ENCODE measurements around the gene CD37.
"Not testable (repeated sequence)": the region's sequence is repeated elsewhere in the genome, so short reads cannot be mapped to it uniquely, and the experiment has no call there.

CD37 gene

GRCh38 chr19:49348305-49349189, 13.3 kb downstream of the CD37 start:
- DNase-seq = no peak

DNA sequence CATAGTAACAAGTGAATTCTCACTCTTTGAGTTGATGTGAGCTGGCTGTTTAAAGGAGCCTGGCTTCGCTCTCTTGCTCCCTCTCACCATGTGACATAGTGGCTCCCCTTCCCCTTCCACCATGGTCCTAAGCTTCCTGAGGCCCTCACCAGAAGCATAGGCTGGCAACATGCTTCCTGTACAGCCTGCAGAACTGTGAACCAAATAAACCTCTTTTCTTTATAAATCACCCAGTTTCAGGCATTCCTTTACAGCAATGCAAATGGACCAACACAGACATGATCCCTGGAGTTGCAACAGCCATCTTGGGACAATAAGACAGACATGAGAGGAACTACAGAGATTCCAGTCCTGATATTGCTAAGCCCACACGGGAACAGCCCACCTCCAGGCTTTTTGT, 14.4 kb downstream of the CD37 start:
- no peak for DNase-seq

DNA sequence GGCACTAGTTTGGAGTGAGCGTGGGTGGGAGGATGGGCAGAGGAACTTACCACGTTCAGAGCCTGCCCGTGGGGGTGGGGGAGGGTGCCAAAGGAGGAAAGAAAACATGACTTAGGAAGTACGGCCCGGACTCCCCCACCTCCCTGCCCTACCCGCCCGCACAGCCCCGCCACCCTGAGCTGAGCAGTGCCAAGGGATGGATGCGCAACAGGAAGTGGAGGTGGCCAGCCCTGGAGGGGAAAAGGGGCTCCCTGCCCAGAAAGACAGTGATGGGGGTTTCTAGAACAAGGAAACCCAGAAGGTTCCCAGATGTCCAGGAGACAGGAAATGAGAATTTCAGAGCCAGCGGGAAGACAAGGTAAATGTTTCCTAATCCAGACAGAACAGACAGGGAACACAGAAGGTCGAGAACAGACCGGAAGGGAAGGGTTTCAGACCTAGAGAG, 20.7 kb downstream of the CD37 start:
- no peak for DNase-seq

GRCh38 chr19:49356382-49356781, 21.2 kb downstream of the CD37 start:
- DNase-seq = no peak

DNA sequence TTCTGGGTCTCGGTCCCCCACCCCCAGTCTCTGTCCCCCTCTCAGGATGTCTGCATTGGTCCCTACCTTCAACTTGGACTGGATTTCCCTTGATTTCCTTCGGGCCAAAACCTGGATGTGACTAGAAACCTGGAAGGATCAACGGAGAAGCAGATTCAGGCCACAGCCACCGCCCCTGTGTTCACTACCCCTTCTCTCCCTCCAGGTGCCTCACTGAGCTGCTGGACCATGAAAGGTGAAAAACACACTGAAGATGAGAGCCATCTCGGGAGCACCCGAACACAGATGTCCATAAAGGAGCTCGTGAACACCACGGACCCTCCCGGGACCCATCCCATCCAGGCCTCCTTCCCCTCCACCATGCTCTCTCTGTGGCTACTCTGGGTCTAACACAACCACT, 22.0 kb downstream of the CD37 start:
- DNase-seq = no peak

DNA sequence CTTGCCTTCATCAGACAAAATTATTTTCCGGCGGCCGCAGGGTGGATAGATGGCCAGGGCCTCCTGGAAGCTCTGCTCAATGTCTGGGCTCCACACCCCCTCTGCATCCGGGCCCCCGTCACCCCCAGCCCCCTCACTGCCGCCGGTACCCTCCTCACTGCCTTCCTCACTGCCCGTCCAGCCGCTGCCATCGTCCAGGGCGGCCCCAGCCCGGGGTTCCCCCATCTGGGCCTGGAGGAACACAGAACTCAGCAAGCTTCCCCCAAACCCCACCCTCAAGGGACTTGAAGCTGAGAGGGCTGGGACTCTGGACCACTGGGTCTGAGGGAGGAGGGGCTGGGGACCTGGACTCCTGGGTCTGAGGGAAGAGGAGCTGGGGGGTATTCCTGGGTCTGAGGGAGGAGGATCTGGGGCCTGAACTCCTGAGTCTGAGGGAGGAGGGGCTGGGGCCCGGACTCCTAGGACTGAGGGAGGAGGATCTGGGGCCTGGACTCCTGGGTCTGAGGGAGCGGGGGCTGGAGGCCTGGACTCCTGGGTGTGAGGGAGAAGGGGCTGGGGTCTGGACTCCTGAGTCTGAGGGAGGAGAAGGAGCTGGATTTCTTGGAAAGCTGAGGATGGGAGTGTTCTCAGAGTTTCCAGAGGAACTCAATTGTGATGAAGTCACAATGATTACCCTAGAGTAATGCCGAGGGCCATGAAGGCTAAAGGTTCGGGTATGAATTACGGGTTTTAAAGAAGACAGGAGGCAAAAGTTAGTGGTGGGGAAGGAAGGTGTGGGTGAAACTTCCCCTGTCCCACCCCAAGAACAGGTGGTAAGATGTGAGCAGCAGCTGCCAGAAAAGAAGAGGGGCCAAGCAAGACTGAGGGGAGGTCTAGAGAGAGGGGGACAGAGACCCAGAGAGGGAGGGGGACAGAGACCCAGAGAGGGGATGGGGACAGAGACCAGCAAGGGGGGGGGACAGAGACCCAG, 24.9 kb downstream of the CD37 start:
- DNase-seq = no peak

DNA sequence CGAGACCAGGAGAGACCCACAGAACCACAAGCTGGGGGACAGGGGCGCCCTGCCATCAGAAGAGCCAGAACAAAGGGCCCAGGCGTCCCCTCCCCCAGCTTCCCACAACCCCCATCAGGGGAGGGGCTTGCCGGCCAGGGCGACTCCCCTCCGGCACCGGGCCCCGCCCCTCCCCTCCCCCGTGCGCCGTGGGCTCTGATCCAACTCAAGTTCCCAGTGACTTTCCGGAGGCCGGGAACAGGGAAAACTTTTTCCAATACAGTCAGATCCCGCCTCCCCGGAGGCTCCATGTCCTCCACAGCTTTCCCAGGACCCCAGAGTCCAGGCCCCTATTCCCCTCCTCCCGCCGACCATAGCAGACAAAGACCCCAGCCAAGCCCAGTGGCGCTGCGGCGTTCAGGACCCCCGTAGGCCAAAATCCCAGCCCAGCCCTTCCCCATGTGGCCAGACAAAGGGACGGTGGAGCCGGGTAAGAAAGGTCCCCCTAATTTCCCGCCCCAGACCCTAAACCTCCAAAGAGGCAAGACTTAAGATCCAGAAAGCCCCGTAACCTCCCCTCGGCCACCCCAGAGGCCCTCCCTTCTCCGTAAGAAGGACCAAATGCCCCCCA, 26.3 kb downstream of the CD37 start:
- DNase-seq = no peak

- no peak for DNase-seq
These were observed 27.1 kb downstream of the CD37 start, which contains the start of gene TEAD2 for GRCh38 chr19:49362048-49362928. TEAD2 (minus strand) TSS chr19:49362416; CDS start chr19:49360075, 2,341 bp downstream.

GRCh38 chr19:49362929-49363267, 27.7 kb downstream of the CD37 start:
- DNase-seq = no peak

GRCh38 chr19:49363268-49364082, 28.3 kb downstream of the CD37 start, which contains the start of gene DKKL1:
DKKL1 (plus strand) TSS chr19:49363877; CDS start chr19:49363999, 122 bp downstream.
- peak; percentile 90 for DNase-seq

DNA sequence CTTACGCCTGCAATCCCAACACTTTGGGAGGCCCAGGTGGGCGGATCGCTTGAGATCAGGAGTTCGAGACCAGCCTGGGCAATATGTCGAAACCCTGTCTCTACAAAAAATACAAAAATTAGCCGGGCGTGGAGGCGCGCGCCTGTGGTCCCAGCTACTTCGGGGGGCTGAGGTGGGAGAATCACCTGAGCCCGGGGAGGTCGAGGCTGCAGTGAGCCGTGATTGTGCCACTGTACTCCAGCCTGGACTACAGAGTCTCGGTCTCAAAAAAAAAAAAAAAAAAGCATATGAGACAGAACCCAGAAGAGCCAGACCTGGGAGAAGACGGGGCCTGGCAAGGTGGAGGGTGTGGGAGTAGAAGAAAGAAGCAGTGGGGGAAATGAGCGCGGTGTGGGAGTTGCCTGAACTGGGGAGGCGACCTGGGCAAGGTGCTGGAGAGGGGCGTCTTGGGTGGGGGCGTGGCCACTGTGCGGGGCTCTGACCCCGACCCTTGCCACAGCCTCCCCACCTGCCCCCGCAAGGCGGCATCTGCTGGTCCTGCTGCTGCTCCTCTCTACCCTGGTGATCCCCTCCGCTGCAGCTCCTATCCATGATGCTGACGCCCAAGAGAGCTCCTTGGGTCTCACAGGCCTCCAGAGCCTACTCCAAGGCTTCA, 29.0 kb downstream of the CD37 start:
- no peak for DNase-seq

GRCh38 chr19:49366110-49366509, 30.9 kb downstream of the CD37 start:
- no peak for DNase-seq

DNA sequence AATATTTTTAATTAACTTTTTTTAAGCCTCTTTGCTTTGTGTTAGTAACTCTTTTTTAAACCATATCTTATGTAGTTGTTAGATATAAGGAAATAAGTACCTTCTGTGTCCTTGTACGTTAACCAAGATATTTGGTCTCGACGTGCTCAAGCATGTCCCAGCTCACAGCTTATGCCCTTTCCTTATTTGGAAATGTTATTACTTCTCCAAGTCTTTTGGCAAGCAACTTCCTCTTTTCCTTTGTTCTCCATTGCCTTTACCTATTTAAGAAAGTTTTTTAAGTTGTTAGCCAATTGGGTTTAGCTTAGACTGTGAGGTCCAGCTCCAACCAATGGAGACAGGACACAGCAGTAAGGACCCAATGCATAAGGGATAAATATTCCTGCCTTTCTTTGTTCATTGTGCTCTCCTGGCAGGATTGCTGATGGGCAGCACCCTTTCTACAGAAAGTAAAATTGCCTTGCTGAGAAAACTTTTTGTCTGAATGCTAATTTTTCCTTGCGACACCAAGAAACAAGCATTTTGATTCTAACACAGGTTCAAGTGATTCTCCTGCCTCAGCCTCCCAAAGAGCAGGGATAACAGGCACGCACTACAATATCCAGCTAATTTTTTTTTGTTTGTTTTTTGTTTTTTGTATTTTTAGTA, 33.6 kb downstream of the CD37 start:
- DNase-seq = no peak

- no peak for DNase-seq
These were observed 36.0 kb downstream of the CD37 start for GRCh38 chr19:49371184-49371583.

DNA sequence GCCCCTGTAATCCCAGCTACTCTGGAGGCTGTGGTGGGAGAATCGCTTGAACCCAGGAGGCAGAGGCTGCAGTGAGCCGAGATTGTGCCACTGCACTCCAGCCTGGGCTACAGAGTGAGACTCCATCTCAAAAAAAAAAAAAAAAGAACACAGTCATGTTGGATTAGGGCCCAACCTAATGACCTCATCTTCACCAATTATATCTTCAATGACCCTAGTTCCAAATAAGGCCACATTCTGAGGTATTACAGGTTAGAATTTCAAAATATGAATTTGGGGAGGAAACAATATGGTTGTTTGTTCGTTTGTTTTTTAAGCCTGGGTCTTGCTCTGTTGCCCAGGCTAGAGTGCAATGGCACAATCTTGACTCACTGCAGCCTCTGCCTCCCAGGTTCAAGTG, 38.0 kb downstream of the CD37 start:
- not testable (repeated sequence) for DNase-seq

- DNase-seq = no peak
These were observed 39.6 kb downstream of the CD37 start for GRCh38 chr19:49374665-49375434.

- DNase-seq = no peak
These were observed 43.3 kb downstream of the CD37 start for GRCh38 chr19:49378512-49378911.

DNA sequence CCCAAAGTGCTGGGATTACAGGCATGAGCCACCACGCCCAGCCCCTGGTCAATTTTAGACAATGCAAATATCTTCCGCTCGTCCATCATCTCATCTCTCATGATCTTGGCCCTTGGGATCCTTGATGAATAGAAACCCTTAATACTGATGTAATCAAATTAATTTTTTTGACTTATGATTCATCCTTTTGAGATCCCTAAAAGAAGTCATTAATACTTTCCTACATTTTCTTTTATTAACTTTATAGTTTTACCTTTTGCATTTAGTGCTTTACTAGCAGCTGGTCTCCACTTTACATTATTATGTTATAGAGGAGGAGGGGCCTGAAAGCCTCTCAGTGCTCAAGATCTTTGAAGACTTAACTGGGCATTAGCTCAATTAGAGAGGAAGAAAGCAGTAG, 45.2 kb downstream of the CD37 start:
- no peak for DNase-seq

DNA sequence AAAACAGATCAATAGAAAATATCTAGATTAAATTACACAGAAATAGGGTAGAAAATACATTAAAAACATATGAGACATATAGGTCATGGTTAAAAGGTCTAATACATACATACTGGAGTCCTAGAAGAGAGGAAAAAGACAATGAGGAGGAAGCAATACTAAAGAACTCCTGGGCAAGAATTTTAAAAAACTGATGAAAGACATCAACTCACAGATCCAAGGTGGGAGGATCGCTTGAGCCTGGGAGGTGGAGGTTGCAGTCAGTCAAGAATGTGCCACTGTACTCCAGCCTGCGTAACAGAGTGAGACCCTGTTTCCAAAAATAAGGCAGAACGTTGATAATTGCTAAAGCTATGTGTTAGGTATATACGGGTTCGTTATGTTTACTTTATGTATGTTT, 47.4 kb downstream of the CD37 start:
- DNase-seq = no peak

Measured in stimulated activated CD4-positive, alpha-beta T cell treated with anti-CD3 and anti-CD28 coated beads, Interleukin-1b, Interleukin-23, amount 100 ng/mL, for 48 hours (primary cell).